ENCODE results near the gene WRAP53. TPM values are rescaled to one million over a fixed set of nuclear protein-coding genes. Genes with fewer than 3 reads are reported as not detected.
A peak's percentile ranks its signal among the peaks of the same experiment; 100 is the strongest.

WRAP53 gene
- total RNA-seq, 1 donor from 2014 or later = 26.4 TPM

DNA sequence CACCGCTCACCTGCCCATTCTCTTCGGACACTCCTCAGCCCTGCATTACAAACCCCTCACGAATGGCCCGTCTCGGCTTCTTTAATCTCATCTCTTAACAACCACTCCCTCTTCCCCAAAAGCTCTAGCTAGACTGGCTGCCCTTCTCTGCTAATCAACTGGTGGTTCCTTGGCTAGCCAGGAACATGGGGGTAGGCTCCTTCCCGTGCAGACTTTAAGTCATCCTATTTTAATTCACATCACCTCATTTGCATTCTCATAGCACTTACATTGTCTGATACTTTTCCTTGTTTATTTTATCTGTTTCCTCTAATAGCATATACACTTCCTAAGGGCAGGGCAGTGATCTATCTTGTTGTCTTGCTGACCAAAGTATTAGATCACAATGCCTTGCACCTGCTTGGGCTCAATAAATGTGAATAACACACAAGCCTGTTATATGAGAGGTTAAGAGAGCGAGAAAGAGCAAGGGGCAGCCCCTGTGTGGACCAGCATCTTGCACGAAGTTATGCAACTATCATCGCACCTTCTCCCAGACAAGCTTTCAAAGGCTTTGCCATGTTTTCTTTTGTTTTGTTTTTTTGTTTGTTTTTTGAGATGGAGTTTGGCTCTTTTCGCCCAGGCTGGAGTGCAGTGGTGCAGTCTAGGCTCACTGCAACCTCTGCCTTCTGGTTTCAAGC is 10.7 kb upstream of the WRAP53 start:
- H3K4me3 Mint-ChIP-seq (ENCODE audit: low read depth) = no peak overlapping the region
- TF ChIP-seq, protein P1, sequence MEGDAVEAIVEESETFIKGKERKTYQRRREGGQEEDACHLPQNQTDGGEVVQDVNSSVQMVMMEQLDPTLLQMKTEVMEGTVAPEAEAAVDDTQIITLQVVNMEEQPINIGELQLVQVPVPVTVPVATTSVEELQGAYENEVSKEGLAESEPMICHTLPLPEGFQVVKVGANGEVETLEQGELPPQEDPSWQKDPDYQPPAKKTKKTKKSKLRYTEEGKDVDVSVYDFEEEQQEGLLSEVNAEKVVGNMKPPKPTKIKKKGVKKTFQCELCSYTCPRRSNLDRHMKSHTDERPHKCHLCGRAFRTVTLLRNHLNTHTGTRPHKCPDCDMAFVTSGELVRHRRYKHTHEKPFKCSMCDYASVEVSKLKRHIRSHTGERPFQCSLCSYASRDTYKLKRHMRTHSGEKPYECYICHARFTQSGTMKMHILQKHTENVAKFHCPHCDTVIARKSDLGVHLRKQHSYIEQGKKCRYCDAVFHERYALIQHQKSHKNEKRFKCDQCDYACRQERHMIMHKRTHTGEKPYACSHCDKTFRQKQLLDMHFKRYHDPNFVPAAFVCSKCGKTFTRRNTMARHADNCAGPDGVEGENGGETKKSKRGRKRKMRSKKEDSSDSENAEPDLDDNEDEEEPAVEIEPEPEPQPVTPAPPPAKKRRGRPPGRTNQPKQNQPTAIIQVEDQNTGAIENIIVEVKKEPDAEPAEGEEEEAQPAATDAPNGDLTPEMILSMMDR (IDR thresholded peaks at IDR 0.05; ENCODE audit: unreplicated experiment) = no peak
- DNase-seq (ENCODE audit: low spot score, unreplicated experiment) = no peak
- H3K4me1 Mint-ChIP-seq (ENCODE audit: low read depth) = no peaks in the 10 kb centered on the region
- H3K9me3 Mint-ChIP-seq (ENCODE audit: low read depth) = peaks cover 9% of the 10 kb centered on the region
- no peak overlapping the region for H3K27ac Mint-ChIP-seq
- peaks cover 28% of the 10 kb centered on the region for H3K36me3 Mint-ChIP-seq (ENCODE audit: insufficient read depth)
- H3K27me3 Mint-ChIP-seq = no peaks in the 10 kb centered on the region

DNA sequence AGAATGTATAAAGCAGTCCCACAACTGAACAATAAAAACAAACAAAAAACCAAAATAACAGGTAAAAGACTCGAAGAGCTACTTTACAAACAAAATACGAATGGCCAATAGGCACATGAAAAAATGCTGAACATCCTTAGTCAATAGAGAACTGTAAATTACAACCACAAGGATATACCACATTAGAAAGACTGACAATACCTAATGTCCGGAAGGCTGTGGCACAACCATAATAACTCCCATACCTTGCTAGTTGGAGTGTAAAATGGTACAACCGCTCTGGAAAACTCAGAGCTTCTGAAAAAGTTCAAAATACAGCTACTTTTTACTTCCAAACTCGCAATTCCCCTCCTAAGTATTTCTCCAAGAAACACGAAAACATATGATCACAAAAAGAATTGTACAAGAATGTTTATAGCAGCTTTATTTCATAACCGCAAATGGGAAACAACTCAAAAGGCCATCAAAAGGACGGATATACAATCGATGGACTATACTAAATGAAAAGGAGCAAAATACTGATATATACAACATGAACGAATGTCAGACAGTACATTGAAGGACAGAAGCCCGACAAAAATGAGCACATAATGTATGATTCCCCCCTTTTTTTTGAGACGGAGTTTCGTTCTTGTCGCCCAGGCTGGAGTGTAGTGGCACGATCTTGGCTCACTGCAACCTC is 3.3 kb upstream of the WRAP53 start:
- DNase-seq (ENCODE audit: low spot score, unreplicated experiment) = no peak
- no peaks in the 10 kb centered on the region for H3K27me3 Mint-ChIP-seq
- TF ChIP-seq, protein P1 (IDR thresholded peaks at IDR 0.05; ENCODE audit: unreplicated experiment) = no peak
- peak overlapping the region; percentile 100 for H3K27ac Mint-ChIP-seq
- H3K36me3 Mint-ChIP-seq (ENCODE audit: insufficient read depth) = peaks cover 2% of the 10 kb centered on the region
- H3K4me1 Mint-ChIP-seq (ENCODE audit: low read depth) = peaks cover 22% of the 10 kb centered on the region
- H3K9me3 Mint-ChIP-seq (ENCODE audit: low read depth) = no peaks in the 10 kb centered on the region
- H3K4me3 Mint-ChIP-seq (ENCODE audit: low read depth) = peak overlapping the region; percentile 98

DNA sequence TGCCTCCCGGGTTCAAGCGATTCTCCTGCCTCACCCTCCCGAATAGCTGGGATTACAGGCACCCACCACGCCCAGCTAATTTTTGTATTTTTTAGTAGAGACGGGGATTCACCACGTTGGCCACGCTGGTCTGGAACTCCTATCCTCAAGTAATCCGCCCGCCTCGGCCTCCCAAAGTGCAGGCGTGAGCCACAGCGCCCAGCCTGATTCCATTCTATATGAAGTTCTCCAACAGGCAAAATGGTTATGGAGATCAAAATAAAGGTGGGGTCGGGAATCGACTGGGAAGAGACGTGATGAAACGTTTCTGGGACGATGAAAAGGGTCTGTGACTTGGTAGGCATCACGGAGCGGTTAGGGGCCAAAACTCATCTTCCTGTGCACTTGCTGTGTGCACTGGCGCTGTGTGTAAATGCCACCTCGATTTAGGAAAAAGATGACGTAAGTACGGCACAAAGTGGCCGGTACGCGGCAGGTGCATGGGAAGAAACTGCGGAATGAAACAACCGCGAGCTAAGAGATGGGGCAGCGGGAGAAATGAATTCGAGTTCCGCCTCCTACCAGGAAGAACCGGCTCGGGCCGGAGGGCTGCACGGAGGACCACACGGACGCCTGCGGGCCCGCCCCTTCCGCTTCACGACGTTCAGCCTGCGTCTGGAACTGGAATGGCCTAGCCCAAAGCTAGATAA is 2.6 kb upstream of the WRAP53 start:
- peak overlapping the region; percentile 100 for H3K27ac Mint-ChIP-seq
- no peaks in the 10 kb centered on the region for H3K9me3 Mint-ChIP-seq (ENCODE audit: low read depth)
- H3K4me3 Mint-ChIP-seq (ENCODE audit: low read depth) = peak overlapping the region; percentile 98
- peaks cover 6% of the 10 kb centered on the region for H3K36me3 Mint-ChIP-seq (ENCODE audit: insufficient read depth)
- peak; percentile 80 for DNase-seq (ENCODE audit: low spot score, unreplicated experiment)
- H3K27me3 Mint-ChIP-seq = no peaks in the 10 kb centered on the region
- H3K4me1 Mint-ChIP-seq (ENCODE audit: low read depth) = peaks cover 25% of the 10 kb centered on the region
- TF ChIP-seq, protein P1 (IDR thresholded peaks at IDR 0.05; ENCODE audit: unreplicated experiment) = no peak

DNA sequence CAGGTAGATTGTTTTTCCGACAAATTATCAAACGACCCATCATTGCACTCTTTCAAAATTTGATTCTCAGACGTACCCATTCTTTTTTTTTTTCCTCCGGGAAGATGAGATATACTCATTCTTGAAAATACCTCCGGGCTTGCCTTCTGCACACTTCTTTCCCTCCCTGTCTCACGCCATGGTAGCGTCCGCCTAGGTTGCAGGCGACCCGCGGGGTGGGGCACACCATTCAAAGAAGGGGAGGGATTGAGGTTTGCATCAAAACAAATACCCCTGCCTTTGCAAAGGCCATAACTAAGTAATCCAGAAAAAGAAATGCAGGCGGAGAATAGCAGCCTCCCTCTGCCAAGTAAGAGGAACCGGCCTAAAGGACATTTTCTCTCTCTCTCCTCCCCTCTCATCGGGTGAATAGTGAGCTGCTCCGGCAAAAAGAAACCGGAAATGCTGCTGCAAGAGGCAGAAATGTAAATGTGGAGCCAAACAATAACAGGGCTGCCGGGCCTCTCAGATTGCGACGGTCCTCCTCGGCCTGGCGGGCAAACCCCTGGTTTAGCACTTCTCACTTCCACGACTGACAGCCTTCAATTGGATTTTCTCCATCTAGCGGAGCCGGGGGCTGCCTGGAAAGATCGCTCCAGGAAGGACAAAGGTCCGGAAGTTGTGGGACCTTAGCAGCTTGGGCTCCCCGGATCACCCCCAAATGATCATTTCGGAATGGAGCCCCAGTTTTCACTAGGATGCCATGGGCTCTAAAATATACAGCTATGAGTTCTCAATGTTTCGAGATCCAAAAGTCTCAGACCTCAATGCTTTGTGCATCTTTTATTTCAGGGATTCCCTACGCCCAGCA is 1.8 kb upstream of the WRAP53 start:
- peak; percentile 58 for DNase-seq (ENCODE audit: low spot score, unreplicated experiment)
- peaks cover 7% of the 10 kb centered on the region for H3K36me3 Mint-ChIP-seq (ENCODE audit: insufficient read depth)
- H3K4me3 Mint-ChIP-seq (ENCODE audit: low read depth) = peak overlapping the region; percentile 98
- H3K27ac Mint-ChIP-seq = peak overlapping the region; percentile 100
- TF ChIP-seq, protein P1 (IDR thresholded peaks at IDR 0.05; ENCODE audit: unreplicated experiment) = no peak
- H3K9me3 Mint-ChIP-seq (ENCODE audit: low read depth) = no peaks in the 10 kb centered on the region
- H3K4me1 Mint-ChIP-seq (ENCODE audit: low read depth) = peaks cover 25% of the 10 kb centered on the region
- H3K27me3 Mint-ChIP-seq = no peaks in the 10 kb centered on the region
